MM.1S (cell line): ENCODE results near the gene RPL27A.

Source experiments
- DNase-seq: peaks from one replicate; pipeline ENCODE4 v3.0.0-alpha.2; 2015
- H2AFZ ChIP-seq: fragments of 300-600 bp; sonication (generic); 2 replicates; pipeline ENCODE4 v1.6.0; 2016; ENCODE audit warnings: antibody characterized with exemption, low read length
- H3F3A ChIP-seq: fragments of 300-600 bp; sonication (generic); 2 replicates; pipeline ENCODE4 v1.6.1; 2016; ENCODE audit warnings: mild to moderate bottlenecking, antibody characterized with exemption, low read length, moderate library complexity, mixed read lengths; ENCODE audit not compliant: insufficient read depth
- H3K27ac ChIP-seq: fragments of 300-600 bp; sonication (generic); 2 replicates; pipeline ENCODE4 v1.5.1; 2016; ENCODE audit warnings: mild to moderate bottlenecking, low read length
- H3K27me3 ChIP-seq: fragments of 300-600 bp; sonication (generic); replicated peaks from 2 replicates; pipeline ENCODE4 v1.6.0; 2016; ENCODE audit warnings: low read length; ENCODE audit not compliant: insufficient read depth
- H3K36me3 ChIP-seq: fragments of 300-600 bp; sonication (generic); replicated peaks from 2 replicates; pipeline ENCODE4 v1.6.1; 2016; ENCODE audit warnings: mild to moderate bottlenecking, low read length, mixed read lengths; ENCODE audit not compliant: insufficient read depth
- H3K4me1 ChIP-seq: fragments of 300-600 bp; sonication (generic); 2 replicates; pipeline ENCODE4 v1.6.1; 2016; ENCODE audit warnings: low read length, mixed read lengths
- H3K4me2 ChIP-seq: fragments of 300-600 bp; sonication (generic); 2 replicates; pipeline ENCODE4 v1.6.0; 2016; ENCODE audit warnings: low read depth, low read length
- H3K4me3 ChIP-seq: fragments of 300-600 bp; sonication (generic); 2 replicates; pipeline ENCODE4 v1.5.1; 2016; ENCODE audit warnings: low read length, mixed read lengths
- H3K79me2 ChIP-seq: fragments of 300-600 bp; sonication (generic); 2 replicates; pipeline ENCODE4 v1.6.1; 2016; ENCODE audit warnings: mixed run types, low read length, mixed read lengths
- H3K9ac ChIP-seq: fragments of 300-600 bp; sonication (generic); 2 replicates; pipeline ENCODE4 v1.6.1; 2016; ENCODE audit warnings: low read length, mixed read lengths
- H3K9me2 ChIP-seq: fragments of 300-600 bp; sonication (generic); replicated peaks from 2 replicates; pipeline ENCODE4 v1.6.1; 2016; ENCODE audit warnings: mild to moderate bottlenecking, low read length, mixed read lengths; ENCODE audit not compliant: insufficient read depth
- H3K9me3 ChIP-seq: fragments of 300-600 bp; sonication (generic); replicated peaks from 2 replicates; pipeline ENCODE4 v1.6.1; 2016; ENCODE audit warnings: mild to moderate bottlenecking, low read length, mixed read lengths; ENCODE audit not compliant: insufficient read depth
- H4K20me1 ChIP-seq: fragments of 300-600 bp; sonication (generic); 2 replicates; pipeline ENCODE4 v1.6.1; 2016; ENCODE audit warnings: mild to moderate bottlenecking, low read length, moderate library complexity, mixed read lengths; ENCODE audit not compliant: insufficient read depth
- EZH2 ChIP-seq: fragments of 300-600 bp; sonication (generic); optimal IDR thresholded peaks from 2 replicates; pipeline ENCODE3; 2017; ENCODE audit warnings: low read depth, mild to moderate bottlenecking, antibody characterized with exemption, low read length, mixed read lengths
- EZH2phosphoT487 ChIP-seq: fragments of 300-600 bp; sonication (generic); IDR thresholded peaks from 2 replicates; pipeline ENCODE4 v1.6.1; 2018; ENCODE audit warnings: antibody characterized with exemption, low read length
- TF ChIP-seq, protein P1 (sequence below): fragments of 300-600 bp; sonication (generic); IDR thresholded peaks from 2 replicates; pipeline ENCODE4 v1.5.1; 2016; ENCODE audit warnings: antibody characterized with exemption, low read length, mixed read lengths

Gene RPL27A

GRCh38 chr11:8714622-8715225 is 32.1 kb downstream of the RPL27A start:
- DNase-seq, result no peak
- no peak overlapping the region for H3K4me2 ChIP-seq
- H3K4me1 ChIP-seq, result no peaks in the 10 kb centered on the region
- H4K20me1 ChIP-seq, result no peaks in the 10 kb centered on the region
- no peak overlapping the region for H3K4me3 ChIP-seq
- TF ChIP-seq EZH2 (no peak), EZH2phosphoT487 (no peak)
- TF ChIP-seq, protein P1, sequence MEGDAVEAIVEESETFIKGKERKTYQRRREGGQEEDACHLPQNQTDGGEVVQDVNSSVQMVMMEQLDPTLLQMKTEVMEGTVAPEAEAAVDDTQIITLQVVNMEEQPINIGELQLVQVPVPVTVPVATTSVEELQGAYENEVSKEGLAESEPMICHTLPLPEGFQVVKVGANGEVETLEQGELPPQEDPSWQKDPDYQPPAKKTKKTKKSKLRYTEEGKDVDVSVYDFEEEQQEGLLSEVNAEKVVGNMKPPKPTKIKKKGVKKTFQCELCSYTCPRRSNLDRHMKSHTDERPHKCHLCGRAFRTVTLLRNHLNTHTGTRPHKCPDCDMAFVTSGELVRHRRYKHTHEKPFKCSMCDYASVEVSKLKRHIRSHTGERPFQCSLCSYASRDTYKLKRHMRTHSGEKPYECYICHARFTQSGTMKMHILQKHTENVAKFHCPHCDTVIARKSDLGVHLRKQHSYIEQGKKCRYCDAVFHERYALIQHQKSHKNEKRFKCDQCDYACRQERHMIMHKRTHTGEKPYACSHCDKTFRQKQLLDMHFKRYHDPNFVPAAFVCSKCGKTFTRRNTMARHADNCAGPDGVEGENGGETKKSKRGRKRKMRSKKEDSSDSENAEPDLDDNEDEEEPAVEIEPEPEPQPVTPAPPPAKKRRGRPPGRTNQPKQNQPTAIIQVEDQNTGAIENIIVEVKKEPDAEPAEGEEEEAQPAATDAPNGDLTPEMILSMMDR, result no peak
- H3K9me2 ChIP-seq, result no peaks in the 10 kb centered on the region
- H2AFZ ChIP-seq, result no peak overlapping the region
- no peak overlapping the region for H3K27ac ChIP-seq
- H3K27me3 ChIP-seq, result no peaks in the 10 kb centered on the region
- no peaks in the 10 kb centered on the region for H3K36me3 ChIP-seq
- H3K79me2 ChIP-seq, result no peaks in the 10 kb centered on the region
- H3F3A ChIP-seq, result no peaks in the 10 kb centered on the region
- no peaks in the 10 kb centered on the region for H3K9me3 ChIP-seq
- H3K9ac ChIP-seq, result no peak overlapping the region

GRCh38 chr11:8715501-8715900 is 32.9 kb downstream of the RPL27A start:
- Histone ChIP-seq H4K20me1 (no peaks in the 10 kb centered on the region), H3K9me3 (no peaks in the 10 kb centered on the region), H3K36me3 (no peaks in the 10 kb centered on the region), H3K9ac (no peak overlapping the region), H3K79me2 (no peaks in the 10 kb centered on the region), H3K27me3 (no peaks in the 10 kb centered on the region), H3F3A (no peaks in the 10 kb centered on the region), H3K4me3 (no peak overlapping the region), H3K4me1 (no peaks in the 10 kb centered on the region), H3K27ac (no peak overlapping the region), H3K4me2 (no peak overlapping the region), H3K9me2 (no peaks in the 10 kb centered on the region), H2AFZ (no peak overlapping the region)
- TF ChIP-seq EZH2phosphoT487 (no peak), EZH2 (no peak)
- TF ChIP-seq, protein P1, result no peak
- no peak for DNase-seq

DNA sequence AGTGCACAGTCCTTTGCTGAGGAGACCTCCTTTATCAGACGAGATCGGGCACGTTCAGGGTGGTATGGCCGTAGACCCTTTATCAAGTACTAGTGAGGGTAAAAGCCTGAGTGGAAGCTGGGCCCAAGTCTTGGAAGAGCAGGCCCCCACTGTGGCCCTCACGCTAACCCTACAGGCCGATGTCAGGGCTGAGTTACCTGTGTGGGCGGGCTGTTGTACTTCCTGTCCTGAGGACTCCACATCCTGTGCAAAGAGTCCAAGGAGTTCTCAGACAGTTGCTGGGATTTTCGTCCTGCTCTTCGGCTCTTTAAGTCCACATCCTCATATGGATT is 34.9 kb downstream of the RPL27A start:
- H4K20me1 ChIP-seq, result no peaks in the 10 kb centered on the region
- no peaks in the 10 kb centered on the region for H3F3A ChIP-seq
- H3K79me2 ChIP-seq, result no peaks in the 10 kb centered on the region
- no peak overlapping the region for H3K4me2 ChIP-seq
- H3K9ac ChIP-seq, result no peak overlapping the region
- H3K4me1 ChIP-seq, result no peaks in the 10 kb centered on the region
- no peaks in the 10 kb centered on the region for H3K9me2 ChIP-seq
- H3K27me3 ChIP-seq, result no peaks in the 10 kb centered on the region
- TF ChIP-seq, protein P1, result no peak
- TF ChIP-seq EZH2phosphoT487, result no peak
- TF ChIP-seq EZH2, result no peak
- no peak overlapping the region for H3K4me3 ChIP-seq
- H2AFZ ChIP-seq, result no peak overlapping the region
- no peaks in the 10 kb centered on the region for H3K9me3 ChIP-seq
- H3K36me3 ChIP-seq, result no peaks in the 10 kb centered on the region
- no peak overlapping the region for H3K27ac ChIP-seq
- DNase-seq, result no peak
